Duodenal mucosa (tissue), 2 donors: Measurements from ENCODE around the gene LETM1.

Experiments used
- H3K27ac ChIP-seq: one replicate; pipeline ENCODE4 v1.7.0; 2013; ENCODE audit warnings: low read depth, low read length
- H3K27me3 ChIP-seq, 2 donors: one replicate each; pipeline ENCODE4 v1.7.0; 2013; ENCODE audit warnings: low read length in 2 of 2, control low read depth in 1 of 2; ENCODE audit not compliant: insufficient read depth in 2 of 2, control insufficient read depth in 1 of 2
- H3K36me3 ChIP-seq, 2 donors: one replicate each; pipeline ENCODE4 v1.7.0; 2013; ENCODE audit warnings: low read length in 2 of 2, control low read depth in 1 of 2; ENCODE audit not compliant: insufficient read depth in 2 of 2, control insufficient read depth in 1 of 2
- H3K4me1 ChIP-seq, 2 donors: one replicate each; pipeline ENCODE4 v1.7.0; 2013; ENCODE audit warnings: low read length in 2 of 2, control low read depth in 1 of 2; ENCODE audit not compliant: insufficient read depth in 2 of 2, control insufficient read depth in 1 of 2
- H3K4me3 ChIP-seq, 2 donors: one replicate each; pipeline ENCODE4 v1.7.0; 2013; ENCODE audit warnings: low read length in 2 of 2, low read depth in 1 of 2
- H3K9ac ChIP-seq, 2 donors: one replicate each; pipeline ENCODE4 v1.7.0; 2013; ENCODE audit warnings: low read length in 2 of 2, low read depth in 1 of 2
- H3K9me3 ChIP-seq, 2 donors: one replicate each; pipeline ENCODE4 v1.7.0; 2013; ENCODE audit warnings: low read length in 2 of 2, control low read depth in 1 of 2; ENCODE audit not compliant: control insufficient read depth in 1 of 2

LETM1 gene

DNA sequence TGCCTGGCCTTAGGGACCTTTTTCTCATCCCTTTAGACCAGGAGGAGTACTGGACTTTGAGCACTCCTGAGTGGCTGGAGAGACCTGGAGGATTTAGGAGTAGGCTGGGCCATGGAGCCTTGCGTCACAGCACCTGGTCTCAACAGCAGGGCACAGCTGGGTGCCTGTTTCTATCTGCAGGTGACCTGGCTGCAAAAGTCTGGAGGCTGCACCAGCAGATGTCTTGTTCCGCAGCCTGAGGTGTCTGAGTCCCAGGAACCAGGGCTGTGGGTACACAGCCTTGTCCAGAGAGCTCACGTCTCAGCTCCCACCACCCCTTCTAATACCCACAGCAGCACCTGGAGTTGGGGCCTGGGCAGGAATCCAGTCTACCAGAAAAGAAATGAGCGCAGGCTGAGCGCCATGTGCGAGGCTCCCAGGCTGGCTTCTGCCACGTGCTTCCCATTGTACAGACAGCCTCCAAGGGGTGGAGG is 10.3 kb upstream of the LETM1 start:
- Histone ChIP-seq H3K27me3 (no peaks in the 10 kb centered on the region), H3K4me1 (peaks cover 41 to 56% of the 10 kb centered on the region in 2 donors), H3K9ac (no peak overlapping the region), H3K9me3 (no peaks in the 10 kb centered on the region), H3K4me3 (no peak overlapping the region), H3K27ac (no peak overlapping the region), H3K36me3 (no peaks in the 10 kb centered on the region)

DNA sequence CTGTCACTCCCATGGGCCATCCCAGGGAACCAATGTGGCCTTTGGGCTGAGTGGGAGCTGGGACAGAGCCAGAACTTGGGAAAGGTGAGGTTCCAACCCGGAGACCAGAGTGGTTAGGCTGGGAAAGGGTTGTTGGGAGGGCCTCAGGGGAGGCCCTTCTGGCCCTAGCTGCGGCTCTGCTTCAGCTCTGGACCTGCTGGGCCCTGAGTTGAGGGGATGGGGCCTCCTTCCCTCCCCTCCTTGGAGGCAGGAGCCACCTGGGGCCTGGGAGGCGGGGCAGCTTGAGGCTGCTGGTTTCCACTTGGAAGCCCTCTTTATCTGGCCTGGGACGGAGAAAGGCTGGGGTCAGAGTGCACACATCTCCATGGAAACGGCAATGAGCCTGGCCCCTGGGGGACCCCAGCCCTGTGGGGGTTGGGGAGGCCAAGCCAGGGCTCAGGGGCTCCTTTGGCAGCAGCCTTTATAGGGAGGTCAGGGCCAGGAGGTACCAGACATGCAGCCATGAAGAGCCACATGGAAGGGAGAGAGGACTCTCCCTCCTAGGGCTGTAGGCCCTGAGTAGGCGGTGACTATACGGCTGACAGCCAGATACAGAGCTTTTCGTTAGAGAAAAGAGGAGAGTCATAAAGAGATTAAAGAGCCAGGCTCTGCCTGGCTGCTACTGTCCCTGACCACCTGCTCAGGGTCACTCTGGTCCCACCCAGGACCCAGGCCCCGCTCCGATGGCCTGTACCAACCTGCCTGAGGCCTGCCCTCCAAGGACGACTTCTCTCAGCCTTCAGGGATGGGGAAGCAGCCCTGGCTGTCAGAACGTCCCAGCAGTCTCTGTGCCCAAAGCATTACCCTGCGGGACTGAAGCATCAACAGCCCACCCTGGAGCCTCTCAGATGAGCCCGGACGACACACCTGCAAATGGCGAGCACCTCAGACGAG is 8.4 kb upstream of the LETM1 start:
- H3K4me1 ChIP-seq = peaks cover 35 to 47% of the 10 kb centered on the region in 2 donors

GRCh38 chr4:1863297-1864033 is 7.5 kb upstream of the LETM1 start:
- Histone ChIP-seq H3K4me3 (no peak overlapping the region), H3K4me1 (peaks cover 26 to 40% of the 10 kb centered on the region in 2 donors), H3K27me3 (no peaks in the 10 kb centered on the region), H3K9ac (no peak overlapping the region), H3K9me3 (no peaks in the 10 kb centered on the region), H3K27ac (no peak overlapping the region), H3K36me3 (no peaks in the 10 kb centered on the region)

More for the DNA sequence above, 8.4 kb upstream of the LETM1 start:
- H3K4me3 ChIP-seq = no peak overlapping the region
- no peak overlapping the region for H3K9ac ChIP-seq
- H3K9me3 ChIP-seq = no peaks in the 10 kb centered on the region
- H3K36me3 ChIP-seq = no peaks in the 10 kb centered on the region
- H3K27me3 ChIP-seq = no peaks in the 10 kb centered on the region
- H3K27ac ChIP-seq = no peak overlapping the region

GRCh38 chr4:1862961-1863296 is 7.0 kb upstream of the LETM1 start:
- no peak overlapping the region for H3K4me3 ChIP-seq

DNA sequence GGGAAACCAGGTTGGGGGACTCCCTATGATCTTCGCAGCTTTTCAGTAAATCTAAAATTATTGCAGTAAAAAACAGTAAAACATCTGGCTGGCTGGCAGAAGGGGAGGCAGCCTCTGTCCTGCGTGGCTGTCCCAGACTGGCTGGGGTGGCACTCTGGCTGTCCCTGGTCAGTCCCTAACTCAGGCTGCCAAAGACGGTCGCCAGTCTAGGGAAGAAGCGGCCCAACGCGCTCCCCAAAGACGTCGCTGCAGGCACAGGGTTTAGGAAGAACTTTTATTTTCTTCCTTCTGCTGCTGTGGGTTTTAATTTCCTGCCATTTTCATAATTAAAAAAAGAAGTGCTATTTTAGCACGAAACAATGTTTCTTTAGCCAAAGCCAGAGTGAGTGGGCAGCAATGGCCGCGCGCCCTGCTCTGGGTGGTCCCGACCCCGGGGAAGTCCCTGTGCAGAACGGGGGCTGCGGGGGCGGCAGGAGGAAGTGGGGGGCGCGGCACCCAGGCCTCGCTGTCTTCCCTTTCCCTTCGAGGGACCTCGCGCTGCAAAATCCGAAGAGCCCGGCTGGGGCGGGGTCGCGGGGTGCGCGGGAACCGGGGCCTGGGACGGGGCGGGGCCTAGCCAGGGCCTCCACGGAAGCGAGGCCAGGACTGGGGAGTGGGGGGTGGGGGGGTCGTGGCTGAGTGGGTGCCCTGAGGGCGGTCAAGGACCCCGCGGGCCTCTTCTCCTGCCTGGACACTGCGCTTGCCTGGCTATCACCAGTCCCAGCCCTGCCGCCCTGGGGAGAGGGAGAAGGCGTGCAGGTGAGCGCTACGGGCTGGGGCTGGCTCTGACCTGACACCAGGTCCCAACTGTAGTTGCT is 6.3 kb upstream of the LETM1 start:
- Histone ChIP-seq H3K9ac (no peak overlapping the region), H3K4me3 (no peak overlapping the region), H3K27ac (no peak overlapping the region), H3K36me3 (no peaks in the 10 kb centered on the region), H3K27me3 (no peaks in the 10 kb centered on the region), H3K4me1 (peaks cover 24 to 41% of the 10 kb centered on the region in 2 donors), H3K9me3 (no peaks in the 10 kb centered on the region)

More at GRCh38 chr4:1862961-1863296, 7.0 kb upstream of the LETM1 start:
- Histone ChIP-seq H3K4me1 (peaks cover 24 to 40% of the 10 kb centered on the region in 2 donors), H3K9me3 (no peaks in the 10 kb centered on the region), H3K9ac (no peak overlapping the region), H3K36me3 (no peaks in the 10 kb centered on the region), H3K27me3 (no peaks in the 10 kb centered on the region), H3K27ac (no peak overlapping the region)

DNA sequence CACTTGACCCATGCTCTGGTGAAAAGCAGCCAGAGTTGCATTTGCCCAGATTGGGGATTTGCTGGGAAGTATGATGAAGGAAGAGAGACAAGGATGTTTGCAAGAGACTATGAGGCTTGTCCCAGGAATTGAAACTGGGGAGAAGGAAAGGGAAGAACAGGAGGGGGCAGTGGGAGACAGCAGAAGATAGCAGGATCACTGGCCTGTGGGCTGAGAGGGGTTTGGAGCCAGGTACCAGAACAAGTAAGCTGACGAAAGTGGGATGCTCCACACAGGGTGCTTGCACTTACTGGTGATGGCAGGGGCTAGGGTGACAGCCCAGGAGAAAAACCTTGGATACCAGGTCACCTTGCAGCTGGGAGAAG is 3.4 kb upstream of the LETM1 start:
- Histone ChIP-seq H3K27ac (no peak overlapping the region), H3K27me3 (no peaks in the 10 kb centered on the region), H3K36me3 (no peaks in the 10 kb centered on the region), H3K9me3 (no peaks in the 10 kb centered on the region), H3K9ac (no peak overlapping the region), H3K4me1 (peaks cover 19 to 43% of the 10 kb centered on the region in 2 donors), H3K4me3 (no peak overlapping the region)

- H3K27ac ChIP-seq = no peak overlapping the region
Measured at GRCh38 chr4:1857931-1858330, 2.0 kb upstream of the LETM1 start.

GRCh38 chr4:1856943-1857699 is 1.2 kb upstream of the LETM1 start:
- Histone ChIP-seq H3K27me3 (no peaks in the 10 kb centered on the region), H3K36me3 (no peaks in the 10 kb centered on the region), H3K4me1 (peaks cover 29 to 41% of the 10 kb centered on the region in 2 donors), H3K27ac (peak overlapping the region; percentile 67), H3K4me3 (peak overlapping the region; percentile 79 to 86), H3K9me3 (no peaks in the 10 kb centered on the region), H3K9ac (peak overlapping the region; percentile 53 to 65)

More at GRCh38 chr4:1857931-1858330, 2.0 kb upstream of the LETM1 start:
- H3K4me3 ChIP-seq = no peak overlapping the region
- H3K9ac ChIP-seq = no peak overlapping the region
- H3K4me1 ChIP-seq = peaks cover 21 to 37% of the 10 kb centered on the region in 2 donors
- H3K27me3 ChIP-seq = no peaks in the 10 kb centered on the region
- H3K36me3 ChIP-seq = no peaks in the 10 kb centered on the region
- no peaks in the 10 kb centered on the region for H3K9me3 ChIP-seq

DNA sequence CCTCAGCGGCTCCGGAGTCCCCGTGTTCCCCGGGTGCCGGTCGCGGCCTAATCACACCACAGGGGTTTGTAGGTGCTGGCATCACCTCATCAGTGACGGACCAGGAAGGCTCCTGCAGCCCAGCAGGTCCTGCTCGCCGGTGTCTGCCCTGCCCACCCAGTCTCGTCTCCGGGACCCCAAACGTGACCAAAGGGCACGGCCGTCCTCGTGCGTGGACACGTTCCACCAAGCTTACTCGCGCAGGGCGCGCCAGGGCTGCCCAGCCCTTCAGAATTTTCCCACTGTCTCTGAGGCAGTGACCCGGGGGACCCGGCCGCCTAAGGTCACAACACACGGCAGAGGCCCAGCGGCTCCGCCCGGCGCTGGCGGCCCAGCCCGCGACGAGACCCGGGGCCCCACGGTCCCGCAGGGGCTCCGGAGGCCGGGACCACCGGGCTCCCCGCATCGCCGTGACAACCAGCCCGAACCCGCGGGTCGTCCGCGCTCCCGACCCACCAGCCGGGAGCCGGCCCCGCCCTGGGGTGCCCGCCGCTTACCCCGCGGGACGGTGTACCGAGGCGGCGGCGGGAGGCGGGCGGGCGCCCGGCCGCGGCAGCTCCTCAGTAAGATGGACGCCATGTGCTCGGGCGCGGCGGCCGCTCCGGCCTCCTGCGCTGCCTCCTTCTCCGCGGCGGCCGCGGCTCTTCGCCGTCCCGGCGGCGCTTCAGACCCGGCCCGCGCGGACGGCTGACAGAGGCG is 454 bp downstream of the LETM1 start:
- Histone ChIP-seq H3K27ac (peak overlapping the region; percentile 35), H3K4me1 (peaks cover 41 to 52% of the 10 kb centered on the region in 2 donors), H3K9ac (peak overlapping the region; percentile 70 to 89), H3K4me3 (peak overlapping the region; percentile 79 to 87), H3K27me3 (no peaks in the 10 kb centered on the region), H3K9me3 (no peaks in the 10 kb centered on the region), H3K36me3 (no peaks in the 10 kb centered on the region)
